Transverse colon (tissue), 4 donors: Measurements from ENCODE around the gene LIMK1. TPM values are rescaled to one million over a fixed set of nuclear protein-coding genes. Genes with fewer than 3 reads are reported as not detected.

ENCODE experiments used
- DNase-seq: peaks from one replicate; pipeline ENCODE4 v3.0.0-alpha.2; 2019
- H3K27ac ChIP-seq, 4 donors: fragments of 200-600 bp; sonication (generic); 2 replicates each; pipeline ENCODE4 v1.5.1; 2016 to 2018; ENCODE audit warnings: inconsistent platforms in 4 of 4
- H3K27me3 ChIP-seq: fragments of 200-600 bp; sonication (generic); 2 replicates; pipeline ENCODE4 v1.5.1; 2017; ENCODE audit warnings: inconsistent platforms
- H3K36me3 ChIP-seq, 4 donors: fragments of 200-600 bp; sonication (generic); 2 replicates each; pipeline ENCODE4 v1.5.1; 2017 to 2019; ENCODE audit warnings: inconsistent platforms in 4 of 4
- H3K4me1 ChIP-seq, 4 donors: fragments of 200-600 bp; sonication (generic); 2 replicates each; pipeline ENCODE4 v1.5.1; 2017 to 2020; ENCODE audit warnings: inconsistent platforms in 4 of 4
- H3K4me3 ChIP-seq, 4 donors: fragments of 200-600 bp; sonication (generic); 1 replicate in 1 of 4; 2 replicates in 3 of 4; pipeline versions ENCODE4 v1.5.1 to v1.6.1; 2017 to 2019; ENCODE audit warnings: inconsistent platforms in 4 of 4
- H3K9me3 ChIP-seq, 2 donors: fragments of 200-600 bp; sonication (generic); 2 replicates each; pipeline ENCODE4 v1.5.1; 2017 to 2019; ENCODE audit warnings: inconsistent platforms in 2 of 2
- EP300 ChIP-seq: sonication (generic); formaldehyde crosslinking; IDR thresholded peaks from one replicate; pipeline ENCODE4 v1.6.1; 2017; ENCODE audit warnings: antibody characterized with exemption, low read depth
- POLR2A ChIP-seq: fragments of 450-650 bp; IDR thresholded peaks from one replicate; pipeline ENCODE4 v1.6.1; 2016; ENCODE audit warnings: antibody characterized with exemption, mild to moderate bottlenecking, moderate library complexity
- POLR2AphosphoS5 ChIP-seq, 3 donors: sonication (generic); formaldehyde crosslinking; IDR thresholded peaks; one replicate each; pipeline ENCODE4 v1.6.1; 2016; ENCODE audit warnings: antibody characterized with exemption in 3 of 3
- WGBS, 2 donors: methylation state at CpG; one replicate each; pipeline ENCODE4 v1.1.5; 2018; ENCODE audit warnings: low coverage in 1 of 2; 5-methylcytosine and 5-hydroxymethylcytosine counted together
- in situ Hi-C, 4 donors: fragments of 200-750 bp; cut with MboI; loops; one replicate each; pipeline versions ENCODE4 v1.15.0 to v1.15.1; 2017; ENCODE audit warnings: low sequenced_read_pairs in 3 of 4, low pct_ligation_motif_present in 1 of 4, low pct_unique_long_range_greater_than_20kb in 1 of 4
- intact Hi-C: fragments of 100-400 bp; cut with DNase I; formaldehyde crosslinking; loops from one replicate; pipeline ENCODE4 v1.15.1; 2023; ENCODE audit warnings: low total_unique reads
- total RNA-seq, 4 donors: library from RNA; depleted of rRNA; stranded (reverse); fragments of >200 nt; gene quantifications; one replicate each; pipeline ENCODE4 v1.1.0, GENCODE V29; 2016
- TF ChIP-seq, protein P1 (sequence below), 5 experiments: fragments of 200-600 bp in 3 of 5; fragments of 450-650 bp in 2 of 5; sonication (generic) in 3 of 5; IDR thresholded peaks; 1 replicate in 2 of 5; 2 replicates in 3 of 5; pipeline ENCODE4 v1.5.1; 2016 to 2017; ENCODE audit warnings: antibody characterized with exemption in 5 of 5, inconsistent platforms in 3 of 5, mild to moderate bottlenecking in 2 of 5, moderate library complexity in 1 of 5

LIMK1 gene
- total RNA-seq, 4 donors from 2014 or later, result 13.4 to 44.2 (median 27.1) TPM

GRCh38 chr7:74149071-74149470 lies 65.5 kb downstream of the LIMK1 start:
- H3K36me3 ChIP-seq, result no peaks in the 10 kb centered on the region
- no peak for DNase-seq
- H3K4me1 ChIP-seq, result no peaks in the 10 kb centered on the region
- H3K9me3 ChIP-seq, result no peaks in the 10 kb centered on the region
- H3K4me3 ChIP-seq, result no peak overlapping the region
- intact Hi-C loops, result no loop called here
- no peaks in the 10 kb centered on the region for H3K27me3 ChIP-seq
- no peak overlapping the region for H3K27ac ChIP-seq
- in situ Hi-C loops, result no loop called here
- TF ChIP-seq EP300 (no peak), POLR2A (no peak), POLR2AphosphoS5 (IDR thresholded peaks at IDR 0.05) (no peak)
- TF ChIP-seq, protein P1, sequence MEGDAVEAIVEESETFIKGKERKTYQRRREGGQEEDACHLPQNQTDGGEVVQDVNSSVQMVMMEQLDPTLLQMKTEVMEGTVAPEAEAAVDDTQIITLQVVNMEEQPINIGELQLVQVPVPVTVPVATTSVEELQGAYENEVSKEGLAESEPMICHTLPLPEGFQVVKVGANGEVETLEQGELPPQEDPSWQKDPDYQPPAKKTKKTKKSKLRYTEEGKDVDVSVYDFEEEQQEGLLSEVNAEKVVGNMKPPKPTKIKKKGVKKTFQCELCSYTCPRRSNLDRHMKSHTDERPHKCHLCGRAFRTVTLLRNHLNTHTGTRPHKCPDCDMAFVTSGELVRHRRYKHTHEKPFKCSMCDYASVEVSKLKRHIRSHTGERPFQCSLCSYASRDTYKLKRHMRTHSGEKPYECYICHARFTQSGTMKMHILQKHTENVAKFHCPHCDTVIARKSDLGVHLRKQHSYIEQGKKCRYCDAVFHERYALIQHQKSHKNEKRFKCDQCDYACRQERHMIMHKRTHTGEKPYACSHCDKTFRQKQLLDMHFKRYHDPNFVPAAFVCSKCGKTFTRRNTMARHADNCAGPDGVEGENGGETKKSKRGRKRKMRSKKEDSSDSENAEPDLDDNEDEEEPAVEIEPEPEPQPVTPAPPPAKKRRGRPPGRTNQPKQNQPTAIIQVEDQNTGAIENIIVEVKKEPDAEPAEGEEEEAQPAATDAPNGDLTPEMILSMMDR (IDR thresholded peaks at IDR 0.05), result no peak
- WGBS, 2 donors, result 93 to 100% methylated on average over 2 to 5 of the region's 5 CpGs

- TF ChIP-seq EP300 (no peak), POLR2A (no peak), POLR2AphosphoS5 (IDR thresholded peaks at IDR 0.05) (no peak)
- TF ChIP-seq, protein P1 (IDR thresholded peaks at IDR 0.05), result no peak
- no peaks in the 10 kb centered on the region for H3K27me3 ChIP-seq
- DNase-seq, result no peak
- H3K36me3 ChIP-seq, result no peaks in the 10 kb centered on the region
- no peaks in the 10 kb centered on the region for H3K4me1 ChIP-seq
- intact Hi-C loops, result no loop called here
- WGBS, 2 donors, result 95% methylated on average over 1 of the region's 1 CpG; no CpG with 5 or more reads in 1 of the 2 donors
- H3K9me3 ChIP-seq, result no peaks in the 10 kb centered on the region
- in situ Hi-C loops, result no loop called here
- no peak overlapping the region for H3K27ac ChIP-seq
- H3K4me3 ChIP-seq, result no peak overlapping the region
Measured at GRCh38 chr7:74149603-74150002, 66.0 kb downstream of the LIMK1 start.

DNA sequence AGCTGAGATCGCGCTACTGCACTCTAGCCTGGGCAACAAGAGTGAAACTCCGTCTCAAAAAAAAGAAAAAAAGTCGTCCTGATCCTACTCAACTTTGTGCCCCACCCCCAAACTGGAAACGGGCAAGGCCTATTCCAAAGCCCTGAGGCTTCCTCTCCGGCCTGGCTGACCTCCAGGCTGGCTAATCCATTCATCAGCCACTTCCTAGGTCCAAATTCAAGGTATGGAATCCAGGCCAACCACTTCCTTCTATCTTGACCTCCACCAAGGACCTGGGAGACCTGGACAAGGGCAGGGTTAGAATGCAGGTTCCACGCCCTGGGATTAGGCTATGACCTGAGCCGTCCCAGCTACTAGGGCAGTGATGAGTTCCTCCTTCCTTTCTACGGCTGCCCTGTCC lies 70.1 kb downstream of the LIMK1 start:
- no peaks in the 10 kb centered on the region for H3K4me1 ChIP-seq
- H3K4me3 ChIP-seq, result no peak overlapping the region
- in situ Hi-C loops (no loop called here), intact Hi-C loops (no loop called here)
- 88% methylated on average over 9 of the region's 9 CpGs; no CpG with 5 or more reads in 1 of the 2 donors for WGBS, 2 donors
- H3K9me3 ChIP-seq, result no peaks in the 10 kb centered on the region
- H3K27me3 ChIP-seq, result no peaks in the 10 kb centered on the region
- TF ChIP-seq EP300 (no peak), POLR2A (no peak), POLR2AphosphoS5 (IDR thresholded peaks at IDR 0.05) (no peak)
- TF ChIP-seq, protein P1 (IDR thresholded peaks at IDR 0.05), result no peak
- DNase-seq, result no peak
- no peaks in the 10 kb centered on the region for H3K36me3 ChIP-seq
- no peak overlapping the region for H3K27ac ChIP-seq

- in situ Hi-C loops (no loop called here), intact Hi-C loops (no loop called here)
Measured at GRCh38 chr7:74155810-74156395, 72.3 kb downstream of the LIMK1 start.

More at GRCh38 chr7:74155810-74156395, 72.3 kb downstream of the LIMK1 start:
- Histone ChIP-seq H3K27ac (no peak overlapping the region), H3K9me3 (no peaks in the 10 kb centered on the region), H3K4me3 (no peak overlapping the region), H3K27me3 (no peaks in the 10 kb centered on the region), H3K36me3 (no peaks in the 10 kb centered on the region), H3K4me1 (no peaks in the 10 kb centered on the region)
- DNase-seq, result no peak
- 76 to 81% methylated on average over 5 to 9 of the region's 9 CpGs for whole genome bisulfite sequencing, 2 donors
- TF ChIP-seq, protein P1 (IDR thresholded peaks at IDR 0.05), result no peak
- TF ChIP-seq POLR2AphosphoS5 (IDR thresholded peaks at IDR 0.05), result no peak
- no peak for TF ChIP-seq POLR2A
- no peak for TF ChIP-seq EP300
